ENCODE results near the gene ZNF592.

DNA sequence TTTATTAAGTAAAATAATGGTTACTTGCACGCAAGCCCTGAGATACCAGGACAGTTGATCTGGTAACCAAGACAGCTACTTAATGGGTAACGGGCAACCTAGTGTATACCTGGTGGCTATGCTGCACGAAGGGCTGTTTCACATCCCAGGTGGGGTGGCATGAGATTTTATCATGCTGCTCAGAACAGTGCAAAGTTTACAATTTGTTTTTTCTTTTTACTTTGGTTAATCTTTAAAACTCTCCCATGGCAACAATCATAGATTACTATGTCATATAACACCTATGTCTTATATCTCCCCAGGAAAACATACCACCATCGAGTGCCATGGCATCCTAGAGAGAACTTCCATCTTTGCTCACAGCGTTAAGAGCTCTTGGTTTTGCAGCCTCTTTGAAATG, 103.8 kb downstream of the ZNF592 start:
- no peak for TF ChIP-seq FOXA1 (IDR thresholded peaks at IDR 0.05)
- TF ChIP-seq LEF1 (IDR thresholded peaks at IDR 0.05; ENCODE audit: borderline replicate concordance): no peak
- no peak for TF ChIP-seq SUZ12 (IDR thresholded peaks at IDR 0.05)
- no peak for TF ChIP-seq NFRKB (IDR thresholded peaks at IDR 0.05)
- TF ChIP-seq FOXM1 (IDR thresholded peaks at IDR 0.05; ENCODE audit: borderline replicate concordance): no peak
